Activated B cell treated with CpG ODN at 0.5 μM for 24 hours (primary cell): ENCODE results near the gene HAO2. TPM values are rescaled to one million over a fixed set of nuclear protein-coding genes. Genes with fewer than 3 reads are reported as not detected.
A peak's percentile ranks its signal among the peaks of the same experiment; 100 is the strongest.

Source experiments
- ATAC-seq: fragments of 200-7000 bp; cut with Tn5 transposase; one replicate; pipeline ENCODE4 v1.10.0; 2021; ENCODE audit warnings: low read depth, mild to moderate bottlenecking, moderate library complexity
- CTCF ChIA-PET: fragments of 350-600 bp; sonication (Branson Sonifier 250); formaldehyde crosslinking; loops from one replicate; lab custom pipeline; 2021; ENCODE audit warnings: antibody characterized with exemption; lab: Charles Lee
- POLR2A ChIA-PET: fragments of 350-600 bp; sonication (Branson Sonifier 250); formaldehyde crosslinking; loops from one replicate; lab custom pipeline; 2021; ENCODE audit warnings: antibody characterized with exemption; lab: Charles Lee
- DNase-seq: peaks from one replicate; pipeline ENCODE4 v3.0.0; 2022
- H3K27ac Mint-ChIP-seq: one replicate; pipeline ENCODE4 v1.8.0; 2020; ENCODE audit warnings: mixed read lengths
- H3K27me3 Mint-ChIP-seq: one replicate; pipeline ENCODE4 v1.8.0; 2021; ENCODE audit warnings: mixed read lengths
- H3K36me3 Mint-ChIP-seq: one replicate; pipeline ENCODE4 v1.8.0; 2021; ENCODE audit warnings: low read depth, mixed read lengths
- H3K4me1 Mint-ChIP-seq: one replicate; pipeline ENCODE4 v1.8.0; 2021; ENCODE audit warnings: mixed read lengths
- H3K4me3 Mint-ChIP-seq: one replicate; pipeline ENCODE4 v1.8.0; 2020; ENCODE audit warnings: mild to moderate bottlenecking, mixed read lengths
- H3K9me3 Mint-ChIP-seq: one replicate; pipeline ENCODE4 v1.8.0; 2020; ENCODE audit warnings: mixed read lengths
- CTCF ChIP-seq: fragments of 200-600 bp; IDR thresholded peaks from one replicate; pipeline ENCODE4 v1.8.0; 2022; ENCODE audit warnings: antibody characterized with exemption, mild to moderate bottlenecking
- intact Hi-C: fragments of 100-400 bp; cut with micrococcal nuclease; formaldehyde crosslinking; loops from one replicate; pipeline ENCODE4 v1.15.1; 2024
- total RNA-seq: library from RNA; stranded (reverse); gene quantifications from 2 replicates; pipeline ENCODE4 v1.2.3, GENCODE V29; 2022

Gene HAO2
- total RNA-seq, 1 donor from 2014 or later, result not detected

GRCh38 chr1:119326251-119326650 lies 42.3 kb upstream of the HAO2 start:
- H3K27ac Mint-ChIP-seq, result no peak overlapping the region
- H3K4me3 Mint-ChIP-seq, result peak overlapping the region; percentile 82
- peaks cover 22% of the 10 kb centered on the region for H3K4me1 Mint-ChIP-seq
- peaks cover 6% of the 10 kb centered on the region for H3K27me3 Mint-ChIP-seq
- intact Hi-C loops, result loop anchor here (5.0 kb wide), 1 partner anchor 184 kb away; the partner anchor contains the start of gene WARS2
- no peak for TF ChIP-seq CTCF
- no peaks in the 10 kb centered on the region for H3K9me3 Mint-ChIP-seq
- no peak for DNase-seq
- no peaks in the 10 kb centered on the region for H3K36me3 Mint-ChIP-seq
- ATAC-seq, result no peak
- ChIA-PET CTCF (no interaction called here), POLR2A (no interaction called here)

- Mint-ChIP-seq H3K36me3 (no peaks in the 10 kb centered on the region), H3K4me1 (peaks cover 22% of the 10 kb centered on the region), H3K4me3 (peak overlapping the region; percentile 82), H3K27ac (no peak overlapping the region), H3K9me3 (no peaks in the 10 kb centered on the region), H3K27me3 (peaks cover 6% of the 10 kb centered on the region)
- ChIA-PET POLR2A (no interaction called here), CTCF (interaction anchor here (0.6 kb wide), 1 partner anchor 11 kb away, joined by 3 read pairs; no protein-coding TSS in a partner anchor)
- TF ChIP-seq CTCF, result no peak
- DNase-seq (no peak), ATAC-seq (no peak)
- intact Hi-C loops, result loop anchor here (5.0 kb wide), 1 partner anchor 185 kb away; the partner anchor contains the start of gene WARS2
Measured at GRCh38 chr1:119327094-119327449, 41.5 kb upstream of the HAO2 start.

- peaks cover 6% of the 10 kb centered on the region for H3K27me3 Mint-ChIP-seq
- H3K9me3 Mint-ChIP-seq, result no peaks in the 10 kb centered on the region
- ChIA-PET POLR2A (no interaction called here), CTCF (interaction anchor here (0.6 kb wide), 1 partner anchor 12 kb away, joined by 3 read pairs; no protein-coding TSS in a partner anchor)
- peak overlapping the region; percentile 82 for H3K4me3 Mint-ChIP-seq
- H3K36me3 Mint-ChIP-seq, result no peaks in the 10 kb centered on the region
- DNase-seq (peak; percentile 19), ATAC-seq (peak; percentile 47)
- intact Hi-C loops, result loop anchor here (5.0 kb wide), 1 partner anchor 185 kb away; the partner anchor contains the start of gene WARS2
- peaks cover 22% of the 10 kb centered on the region for H3K4me1 Mint-ChIP-seq
- no peak overlapping the region for H3K27ac Mint-ChIP-seq
- no peak for TF ChIP-seq CTCF
Measured at GRCh38 chr1:119327450-119328155, 41.0 kb upstream of the HAO2 start.

- no peak for ATAC-seq
- Mint-ChIP-seq H3K36me3 (no peaks in the 10 kb centered on the region), H3K9me3 (no peaks in the 10 kb centered on the region), H3K27ac (no peak overlapping the region), H3K4me3 (no peak overlapping the region), H3K4me1 (peaks cover 18% of the 10 kb centered on the region), H3K27me3 (peaks cover 6% of the 10 kb centered on the region)
- intact Hi-C loops, result loop anchor here (5.0 kb wide), 1 partner anchor 188 kb away; the partner anchor contains the start of gene WARS2
- DNase-seq, result no peak
- no peak for TF ChIP-seq CTCF
- POLR2A ChIA-PET, result no interaction called here
- CTCF ChIA-PET, result no interaction called here
Measured at GRCh38 chr1:119329541-119330461, 38.8 kb upstream of the HAO2 start.
